K562 treated with DMSO at 1 percent for 24 hours (cell line): ENCODE results near the gene PRDM2. TPM values are rescaled to one million over a fixed set of nuclear protein-coding genes. Genes with fewer than 3 reads are reported as not detected.

Experiments
- total RNA-seq: library from RNA; unstranded; fragments of 300-600 nt; gene quantifications from 2 replicates; pipeline ENCODE4 v1.2.3, GENCODE V29; 2022; ENCODE audit warnings: low read depth; ENCODE audit not compliant: insufficient read depth

Gene PRDM2
- 17.7 and 19.4 TPM in 2 replicates for total RNA-seq

GRCh38 chr1:13699936-13700520, at the start of gene PRDM2:
Gene PRDM2 (plus strand): TSS chr1:13700188. CDS start chr1:13715606, 15,418 bp downstream.

Other genes starting within 250 kb of the PRDM2 start
- not detected in 2 replicates for gene LRRC38, start 186.2 kb upstream of the PRDM2 start, total RNA-seq
- gene PDPN, start 116.4 kb upstream of the PRDM2 start, total RNA-seq, result not detected in 2 replicates